ENCODE results near the gene RPL29.
"Not testable (repeated sequence)": the region's sequence is repeated elsewhere in the genome, so short reads cannot be mapped to it uniquely, and the experiment has no call there.

The RPL29 gene

DNA sequence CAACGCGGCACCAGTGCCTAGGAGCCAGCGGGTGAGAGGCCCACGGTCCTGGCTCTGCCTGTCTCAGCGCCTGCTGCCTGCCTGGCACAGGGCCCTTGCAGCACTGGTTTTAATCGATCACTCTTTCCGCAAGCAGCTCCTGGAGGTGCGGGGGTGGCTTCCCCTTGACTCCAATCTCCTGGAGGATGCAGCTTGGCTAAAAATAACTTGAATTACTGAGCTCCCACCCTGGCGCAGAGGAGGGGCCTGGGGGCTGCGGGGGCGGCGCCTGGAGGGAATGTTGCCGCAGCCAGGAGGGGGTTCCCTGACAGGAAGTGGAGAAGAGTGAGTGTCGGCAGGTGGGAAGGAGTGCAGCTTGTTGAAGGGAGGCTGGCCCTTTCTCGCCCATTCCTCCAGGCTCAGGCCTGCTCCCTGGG, 9.9 kb upstream of the RPL29 start:
- no peak for DNase-seq (ENCODE audit: low spot score)

- no peak for DNase-seq (ENCODE audit: low spot score)
Observed at GRCh38 chr3:52004906-52005395, 9.3 kb upstream of the RPL29 start.

DNA sequence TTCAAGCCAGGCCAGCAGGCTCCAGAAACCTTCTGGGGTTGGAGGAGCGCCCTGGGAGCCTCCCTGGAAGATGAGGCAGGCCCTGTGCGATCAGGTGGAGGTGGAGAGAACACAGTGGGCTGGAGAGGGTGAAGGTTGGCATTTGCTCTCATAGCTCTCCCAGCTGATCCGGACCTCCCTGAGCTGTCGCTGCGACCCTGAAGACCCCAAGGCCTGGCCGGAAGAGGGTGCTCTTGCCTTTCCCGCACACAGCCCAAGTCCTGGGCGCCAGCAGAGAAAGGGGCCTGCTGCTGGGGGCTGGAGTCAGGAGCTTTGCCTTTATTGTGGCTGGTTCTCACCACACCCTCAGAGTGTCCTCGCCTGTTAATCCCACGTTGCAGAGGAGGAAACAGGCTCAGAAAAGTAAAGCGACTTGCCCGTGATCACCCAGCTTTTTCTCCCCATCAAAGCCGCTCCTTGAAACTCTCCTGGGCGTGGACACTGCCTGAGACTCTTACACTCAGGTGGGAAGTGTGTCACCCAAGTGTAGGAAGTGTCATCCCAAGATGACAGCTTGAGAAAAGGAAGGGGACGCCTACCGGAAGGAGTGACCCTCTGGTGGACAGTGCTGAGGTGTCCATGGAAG, 8.6 kb upstream of the RPL29 start:
- DNase-seq (ENCODE audit: low spot score): no peak

GRCh38 chr3:52002748-52003147, 7.1 kb upstream of the RPL29 start:
- no peak for DNase-seq (ENCODE audit: low spot score)

- peak; percentile 86 for DNase-seq (ENCODE audit: low spot score)
Observed at GRCh38 chr3:52001443-52001974, 5.8 kb upstream of the RPL29 start.

DNA sequence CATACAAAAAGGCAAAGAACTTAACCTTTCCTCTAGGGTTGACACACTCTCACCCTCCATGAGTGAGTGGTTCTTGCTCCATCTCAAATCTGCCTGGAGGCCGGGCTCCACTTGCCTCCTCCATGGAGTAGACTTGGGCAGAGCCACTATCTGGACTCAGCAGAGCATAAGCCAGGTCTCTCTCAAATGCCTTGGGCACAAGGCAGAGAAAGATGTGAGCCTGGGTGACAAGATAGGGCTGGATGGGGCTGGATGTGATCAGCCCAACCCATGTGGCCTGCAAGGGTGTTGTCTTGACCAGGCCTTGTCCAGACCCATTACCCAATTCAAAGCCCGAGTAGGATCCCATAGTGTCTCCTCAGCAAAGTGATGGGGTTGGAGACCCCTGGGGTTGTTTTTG, 4.2 kb upstream of the RPL29 start:
- DNase-seq (ENCODE audit: low spot score): no peak

DNA sequence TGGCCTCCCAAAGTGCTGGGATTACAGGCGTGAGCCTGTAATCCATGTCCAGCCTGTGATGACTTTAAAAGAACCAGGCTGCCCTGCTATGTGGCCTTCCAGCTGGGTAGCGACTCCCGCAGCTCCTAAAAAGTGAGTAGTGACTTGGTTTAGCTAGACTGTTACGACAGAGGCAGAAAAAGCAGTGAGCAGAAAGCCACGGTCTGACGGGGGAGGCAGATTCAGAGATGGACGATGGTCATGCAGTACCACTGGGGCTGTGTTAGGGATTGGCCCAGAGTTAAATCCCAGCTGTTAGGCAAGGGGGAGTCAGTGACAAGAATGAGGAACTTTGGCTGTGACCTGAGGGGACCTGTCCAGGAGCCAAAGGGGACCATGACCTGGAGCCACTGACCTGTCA, 3.1 kb upstream of the RPL29 start:
- no peak for DNase-seq (ENCODE audit: low spot score)

- DNase-seq (ENCODE audit: low spot score): no peak
Observed at GRCh38 chr3:51997935-51998596, 2.4 kb upstream of the RPL29 start.

DNA sequence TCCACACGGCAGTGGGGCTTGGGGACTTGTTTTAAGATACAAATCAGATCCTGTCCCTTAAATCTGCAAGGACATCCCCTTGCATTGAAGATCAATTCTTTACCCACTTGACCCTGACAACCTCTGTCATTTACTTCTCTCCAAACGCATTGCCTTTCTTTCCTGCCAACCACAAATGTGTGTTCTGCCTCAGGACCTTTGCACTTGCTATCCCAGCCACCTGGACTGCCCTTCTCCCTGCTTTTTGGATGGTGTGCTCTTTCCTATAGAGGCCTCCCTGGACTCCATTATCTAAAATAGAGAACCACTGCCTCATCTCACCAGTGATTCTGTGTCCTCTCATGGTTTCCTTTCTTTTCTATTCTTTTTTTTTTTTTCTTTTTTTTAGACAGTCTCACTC, 1.5 kb upstream of the RPL29 start:
- no peak for DNase-seq (ENCODE audit: low spot score)

- DNase-seq (ENCODE audit: low spot score): no peak
Observed at GRCh38 chr3:51994530-51994929, 1.2 kb downstream of the RPL29 start.

- not testable (repeated sequence) for DNase-seq (ENCODE audit: low spot score)
Observed at GRCh38 chr3:51993657-51994056, 2.0 kb downstream of the RPL29 start.

DNA sequence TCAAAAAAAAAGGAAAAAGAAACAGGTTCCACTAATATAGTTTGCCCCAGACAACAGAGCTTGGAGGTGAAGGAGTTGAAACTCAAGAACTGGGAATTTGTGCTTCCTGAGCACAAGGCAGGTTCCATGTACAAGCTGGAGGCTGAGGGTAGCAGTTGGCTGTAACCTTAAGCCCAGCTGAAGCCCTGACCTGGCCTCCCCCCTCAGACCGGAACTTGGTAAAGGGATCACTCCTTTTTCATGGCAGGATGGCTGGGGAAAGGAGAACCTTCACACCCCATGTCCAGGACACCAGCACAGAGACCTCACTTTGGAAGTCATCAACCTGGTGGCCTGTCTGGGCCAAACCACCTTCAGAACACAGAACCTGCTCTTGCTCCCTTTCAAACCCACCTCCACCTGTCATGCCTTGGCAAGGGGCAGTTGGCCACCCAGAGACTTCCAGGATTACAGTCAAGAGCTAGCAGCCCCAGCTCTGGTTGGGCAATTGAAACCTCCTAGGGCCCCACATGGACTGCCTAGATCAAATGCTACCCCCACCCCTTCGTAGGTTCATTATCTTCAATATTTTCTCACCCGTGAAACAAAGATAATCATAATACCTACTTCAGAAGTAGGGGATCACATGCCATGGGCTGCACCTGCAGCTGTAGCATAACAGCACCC, 3.5 kb downstream of the RPL29 start:
- no peak for DNase-seq (ENCODE audit: low spot score)

DNA sequence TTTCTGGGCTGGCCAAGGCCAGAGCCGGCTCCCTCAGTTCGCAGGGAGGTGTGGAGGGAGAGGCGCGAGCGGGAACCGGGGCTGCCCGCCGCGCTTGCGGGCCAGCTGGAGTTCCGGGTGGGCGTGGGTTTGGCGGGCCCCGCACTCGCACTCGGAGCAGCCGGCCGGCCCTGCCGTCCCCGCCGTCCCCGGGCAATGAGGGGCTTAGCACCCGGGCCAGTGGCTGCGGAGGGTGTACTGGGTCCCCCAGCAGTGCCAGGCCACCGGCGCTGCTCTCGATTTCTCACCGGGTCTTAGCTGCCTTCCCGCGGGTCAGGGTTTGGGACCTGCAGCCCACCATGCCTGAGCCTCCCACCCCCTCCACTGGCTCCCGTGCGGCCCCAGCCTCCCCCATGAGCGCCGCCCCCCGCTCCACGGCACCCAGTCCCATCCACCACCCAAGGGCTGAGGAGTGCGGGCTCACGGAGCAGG, 5.2 kb downstream of the RPL29 start:
- DNase-seq (ENCODE audit: low spot score): not testable (repeated sequence)

DNA sequence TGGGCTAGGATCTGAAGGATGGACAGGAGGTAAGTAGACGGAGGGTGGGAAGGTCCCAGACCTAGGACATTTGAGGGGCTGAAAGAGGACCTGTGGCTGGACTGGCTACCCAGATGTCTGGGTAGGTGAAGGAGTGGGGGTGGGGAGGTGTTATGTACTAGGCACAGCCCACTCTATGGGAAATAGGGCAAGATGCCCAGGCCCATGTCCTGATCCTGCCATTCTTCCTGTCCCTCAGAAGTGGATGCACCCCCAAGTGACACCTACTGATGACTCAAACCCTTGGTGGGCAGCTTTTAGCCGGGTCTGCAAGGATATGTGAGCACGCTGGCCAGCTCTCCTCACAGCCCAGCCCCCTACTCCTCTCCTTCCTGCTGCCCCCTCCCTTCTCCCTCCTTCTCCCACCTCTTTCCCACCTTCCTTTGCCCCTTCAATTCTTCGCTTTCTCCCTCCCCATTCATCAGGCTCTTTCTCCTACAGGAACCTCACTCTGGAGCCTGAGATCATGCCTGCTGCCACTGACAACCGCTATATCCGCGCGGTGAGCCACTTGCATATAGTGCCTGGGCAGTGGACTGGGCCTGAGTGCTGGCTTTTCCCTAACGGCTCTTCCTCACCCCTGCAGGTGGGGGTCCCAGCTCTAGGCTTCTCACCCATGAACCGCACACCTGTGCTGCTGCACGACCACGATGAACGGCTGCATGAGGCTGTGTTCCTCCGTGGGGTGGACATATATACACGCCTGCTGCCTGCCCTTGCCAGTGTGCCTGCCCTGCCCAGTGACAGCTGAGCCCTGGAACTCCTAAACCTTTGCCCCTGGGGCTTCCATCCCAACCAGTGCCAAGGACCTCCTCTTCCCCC, 7.2 kb downstream of the RPL29 start:
- DNase-seq (ENCODE audit: low spot score): no peak

- no peak for DNase-seq (ENCODE audit: low spot score)
Observed at GRCh38 chr3:51987568-51987967, 8.1 kb downstream of the RPL29 start.

- DNase-seq (ENCODE audit: low spot score): no peak
Observed at GRCh38 chr3:51986010-51986947, 9.4 kb downstream of the RPL29 start.

DNA sequence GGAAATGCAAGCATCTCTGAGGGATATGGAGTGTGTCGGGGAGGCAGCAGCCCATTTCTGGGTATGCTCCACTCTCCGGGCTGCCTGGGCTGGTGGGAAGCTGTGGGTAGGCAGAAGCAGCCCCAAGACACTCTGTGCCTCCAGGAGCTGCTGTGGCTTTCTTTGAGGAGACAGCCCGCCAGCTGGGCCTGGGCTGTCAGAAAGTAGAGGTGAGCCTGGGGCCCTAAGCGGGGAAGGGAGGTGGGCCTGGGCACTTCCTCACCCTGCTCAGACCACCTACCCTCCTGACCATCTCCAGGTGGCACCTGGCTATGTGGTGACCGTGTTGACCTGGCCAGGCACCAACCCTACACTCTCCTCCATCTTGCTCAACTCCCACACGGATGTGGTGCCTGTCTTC, 10.6 kb downstream of the RPL29 start:
- no peak for DNase-seq (ENCODE audit: low spot score)

GRCh38 chr3:51984269-51984647, 11.4 kb downstream of the RPL29 start:
- DNase-seq (ENCODE audit: low spot score): no peak

- no peak for DNase-seq (ENCODE audit: low spot score)
Observed at GRCh38 chr3:51983578-51984268, 12.0 kb downstream of the RPL29 start.
